Raji (cell line): ENCODE results near the gene TNFRSF12A.

ENCODE experiments used
- POLR2A ChIP-seq: IDR thresholded peaks from 2 replicates; pipeline ENCODE4 v1.6.1; 2011; ENCODE audit warnings: low read depth, low read length, control low read depth; ENCODE audit not compliant: insufficient read depth

TNFRSF12A gene

GRCh38 chr16:2996298-2996697 is 23.9 kb upstream of the TNFRSF12A start:
- TF ChIP-seq POLR2A, result no peak

- TF ChIP-seq POLR2A, result no peak
Observed at GRCh38 chr16:2999929-3000328, 20.2 kb upstream of the TNFRSF12A start.

- TF ChIP-seq POLR2A, result no peak
Observed at GRCh38 chr16:3000540-3000939, 19.6 kb upstream of the TNFRSF12A start.

- TF ChIP-seq POLR2A, result no peak
Observed at GRCh38 chr16:3001316-3001715, 18.9 kb upstream of the TNFRSF12A start.

- TF ChIP-seq POLR2A, result no peak
Observed at GRCh38 chr16:3003582-3004270, 16.4 kb upstream of the TNFRSF12A start.

- TF ChIP-seq POLR2A, result no peak
Observed at GRCh38 chr16:3004319-3004718, 15.8 kb upstream of the TNFRSF12A start.

GRCh38 chr16:3004781-3005284 is 15.3 kb upstream of the TNFRSF12A start:
- TF ChIP-seq POLR2A, result no peak

- TF ChIP-seq POLR2A, result no peak
Observed at GRCh38 chr16:3007059-3007956, 12.9 kb upstream of the TNFRSF12A start.

GRCh38 chr16:3007957-3008689 is 12.0 kb upstream of the TNFRSF12A start:
- TF ChIP-seq POLR2A, result no peak

GRCh38 chr16:3008690-3009037 is 11.5 kb upstream of the TNFRSF12A start:
- TF ChIP-seq POLR2A, result no peak

GRCh38 chr16:3009568-3010390 is 10.4 kb upstream of the TNFRSF12A start:
- TF ChIP-seq POLR2A, result no peak

- TF ChIP-seq POLR2A, result no peak
Observed at GRCh38 chr16:3010510-3010909, 9.7 kb upstream of the TNFRSF12A start.

- TF ChIP-seq POLR2A, result no peak
Observed at GRCh38 chr16:3012246-3012645, 7.9 kb upstream of the TNFRSF12A start.

- no peak for TF ChIP-seq POLR2A
Observed at GRCh38 chr16:3012828-3013420, 7.2 kb upstream of the TNFRSF12A start, which contains the start of gene CLDN9. Gene CLDN9 (plus strand): TSS chr16:3012923. CDS start chr16:3013363, 440 bp downstream.
